GM23248 (cell line): Measurements from ENCODE around the gene NME8. TPM values are rescaled to one million over a fixed set of nuclear protein-coding genes. Genes with fewer than 3 reads are reported as not detected.

ENCODE experiments used
- DNase-seq: peaks from one replicate; pipeline ENCODE4 v3.0.0-alpha.2; 2015
- H2AFZ ChIP-seq: fragments of 200-600 bp; sonication (generic); 2 replicates; pipeline ENCODE4 v1.6.1; 2016; ENCODE audit warnings: antibody characterized with exemption
- H3F3A ChIP-seq: fragments of 200-600 bp; sonication (generic); 2 replicates; pipeline ENCODE4 v1.6.1; 2016; ENCODE audit warnings: mild to moderate bottlenecking, antibody characterized with exemption, mixed run types; ENCODE audit not compliant: insufficient read depth
- H3K27ac ChIP-seq: fragments of 200-600 bp; sonication (generic); 2 replicates; pipeline ENCODE4 v1.5.1; 2016; ENCODE audit warnings: mild to moderate bottlenecking
- H3K27me3 ChIP-seq: fragments of 200-600 bp; sonication (generic); replicated peaks from 2 replicates; pipeline ENCODE4 v1.6.1; 2016; ENCODE audit warnings: mild to moderate bottlenecking; ENCODE audit not compliant: insufficient read depth
- H3K36me3 ChIP-seq: fragments of 200-600 bp; sonication (generic); 2 replicates; pipeline ENCODE4 v1.6.1; 2016; ENCODE audit warnings: low read depth, mild to moderate bottlenecking
- H3K4me1 ChIP-seq: fragments of 200-600 bp; sonication (generic); 2 replicates; pipeline ENCODE4 v1.6.1; 2016; ENCODE audit warnings: mild to moderate bottlenecking; ENCODE audit not compliant: insufficient read depth
- H3K4me2 ChIP-seq: fragments of 200-600 bp; sonication (generic); one replicate; pipeline ENCODE4 v1.6.1; 2016; ENCODE audit warnings: mild to moderate bottlenecking; ENCODE audit not compliant: unreplicated experiment
- H3K4me3 ChIP-seq: fragments of 200-600 bp; sonication (generic); 2 replicates; pipeline ENCODE4 v1.5.1; 2016; ENCODE audit warnings: mild to moderate bottlenecking
- H3K79me2 ChIP-seq: fragments of 200-600 bp; sonication (generic); 2 replicates; pipeline ENCODE4 v1.6.1; 2016; ENCODE audit warnings: mild to moderate bottlenecking; ENCODE audit not compliant: insufficient read depth
- H3K9ac ChIP-seq: fragments of 200-600 bp; sonication (generic); 2 replicates; pipeline ENCODE4 v1.6.1; 2016; ENCODE audit warnings: mild to moderate bottlenecking
- H3K9me2 ChIP-seq: fragments of 200-600 bp; sonication (generic); 2 replicates; pipeline ENCODE4 v1.6.1; 2016; ENCODE audit warnings: mixed run types, mild to moderate bottlenecking, moderate library complexity; ENCODE audit not compliant: insufficient read depth
- H3K9me3 ChIP-seq: fragments of 200-600 bp; sonication (generic); one replicate; pipeline ENCODE4 v1.6.1; 2017; ENCODE audit warnings: low read depth
- H4K20me1 ChIP-seq: fragments of 200-600 bp; sonication (generic); 2 replicates; pipeline ENCODE4 v1.6.0; 2016; ENCODE audit not compliant: insufficient read depth
- EZH2 ChIP-seq: fragments of 200-600 bp; sonication (generic); IDR thresholded peaks from 2 replicates; pipeline ENCODE4 v1.6.1; 2018; ENCODE audit warnings: antibody characterized with exemption, mild to moderate bottlenecking; ENCODE audit not compliant: insufficient read depth, poor library complexity, severe bottlenecking
- EZH2phosphoT487 ChIP-seq: fragments of 200-600 bp; sonication (generic); IDR thresholded peaks from 2 replicates; pipeline ENCODE4 v1.6.1; 2018; ENCODE audit warnings: antibody characterized with exemption, moderate library complexity, mild to moderate bottlenecking, low read depth; ENCODE audit not compliant: insufficient read depth
- WGBS, 2 experiments: methylation state at CpG; one replicate each; pipeline ENCODE4 v1.1.6; 2015 to 2017; ENCODE audit warnings: low lambda C conversion rate in 2 of 2, low coverage in 1 of 2; ENCODE audit errors: missing lambda C conversion rate in 2 of 2; 5-methylcytosine and 5-hydroxymethylcytosine counted together
- in situ Hi-C: fragments of 300-500 bp; cut with MboI; formaldehyde crosslinking; loops from 2 replicates; pipeline ENCODE4 v1.15.0; 2020
- polyA plus RNA-seq: library from polyadenylated mRNA; unstranded; fragments of >200 nt; fragmentation: Nextera tagmentation; extraction: Ambion mirVana; gene quantifications from 2 replicates; pipeline ENCODE4 v1.2.1, GENCODE V29; 2016
- total RNA-seq: library from RNA; depleted of rRNA; stranded (reverse); fragments of >200 nt; shearing (Covaris generic); gene quantifications from 2 replicates; pipeline ENCODE4 v1.2.3, GENCODE V29; 2014

NME8 gene
- total and polyA plus RNA-seq, 2 experiments from 2014 or later = not detected

- Histone ChIP-seq H3K9me2 (no peaks in the 10 kb centered on the region), H3F3A (no peaks in the 10 kb centered on the region), H3K4me1 (no peaks in the 10 kb centered on the region), H3K79me2 (no peaks in the 10 kb centered on the region), H3K4me2 (peak overlapping the region; percentile 25), H3K4me3 (peak overlapping the region; percentile 61), H3K9ac (0 out of 2 replicates have a peak overlapping the region, but pooled peaks have one; percentile 1), H3K27me3 (peaks cover 29% of the 10 kb centered on the region), H3K27ac (no peak overlapping the region), H2AFZ (peak overlapping the region; percentile 35), H3K36me3 (no peaks in the 10 kb centered on the region), H4K20me1 (no peaks in the 10 kb centered on the region), H3K9me3 (no peaks in the 10 kb centered on the region)
- in situ Hi-C loops = loop anchor here (25.0 kb wide), 1 partner anchor 416 kb away; no protein-coding TSS in a partner anchor
- 4% methylated on average over 36 to 54 of the region's 63 CpGs for WGBS, 2 experiments
- peak; percentile 31 for DNase-seq
- TF ChIP-seq EZH2 (no peak), EZH2phosphoT487 (no peak)
These were observed 72.7 kb downstream of the NME8 start for GRCh38 chr7:37920849-37921805.

DNA sequence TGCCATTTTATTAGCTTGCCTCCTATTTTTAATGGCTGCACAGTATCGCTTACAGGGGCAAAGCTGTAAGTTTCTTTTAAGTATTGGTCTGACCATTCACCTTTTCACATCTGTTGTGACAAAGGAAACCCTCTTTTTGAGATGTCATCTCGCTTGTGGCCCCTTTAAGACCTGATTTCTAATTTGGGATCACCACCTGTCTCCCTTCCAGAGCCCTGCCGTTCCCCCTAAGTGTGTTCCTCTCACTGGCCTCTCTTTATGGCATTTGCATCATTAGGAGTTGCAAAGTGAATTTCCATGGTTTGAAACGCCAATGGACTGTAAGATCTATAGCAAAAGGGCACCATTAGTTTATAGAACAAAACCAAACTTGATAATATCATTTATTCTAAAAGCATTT, 73.5 kb downstream of the NME8 start:
- TF ChIP-seq EZH2phosphoT487 (no peak), EZH2 (no peak)
- in situ Hi-C loops = loop anchor here (25.0 kb wide), 1 partner anchor 415 kb away; no protein-coding TSS in a partner anchor
- no peak overlapping the region for H3K4me2 ChIP-seq
- no peak for DNase-seq
- no peaks in the 10 kb centered on the region for H3K79me2 ChIP-seq
- H3K4me3 ChIP-seq = no peak overlapping the region
- no peaks in the 10 kb centered on the region for H3K36me3 ChIP-seq
- no peak overlapping the region for H2AFZ ChIP-seq
- H3K27me3 ChIP-seq = peaks cover 23% of the 10 kb centered on the region
- H3K9me2 ChIP-seq = no peaks in the 10 kb centered on the region
- no peaks in the 10 kb centered on the region for H3K9me3 ChIP-seq
- no peak overlapping the region for H3K9ac ChIP-seq
- H3K27ac ChIP-seq = no peak overlapping the region
- H3F3A ChIP-seq = no peaks in the 10 kb centered on the region
- 20 to 24% methylated on average over 4 of the region's 4 CpGs for WGBS, 2 experiments
- no peaks in the 10 kb centered on the region for H3K4me1 ChIP-seq
- H4K20me1 ChIP-seq = no peaks in the 10 kb centered on the region

GRCh38 chr7:37923996-37924395, 75.6 kb downstream of the NME8 start:
- H3K9ac ChIP-seq = no peak overlapping the region
- H3K27ac ChIP-seq = no peak overlapping the region
- H4K20me1 ChIP-seq = no peaks in the 10 kb centered on the region
- no peak overlapping the region for H3K4me2 ChIP-seq
- H3F3A ChIP-seq = no peaks in the 10 kb centered on the region
- no peaks in the 10 kb centered on the region for H3K9me3 ChIP-seq
- no peaks in the 10 kb centered on the region for H3K79me2 ChIP-seq
- H3K27me3 ChIP-seq = peaks cover 12% of the 10 kb centered on the region; the same call in 1 of the 2 replicates
- H3K4me1 ChIP-seq = no peaks in the 10 kb centered on the region
- H3K9me2 ChIP-seq = no peaks in the 10 kb centered on the region
- DNase-seq = no peak
- in situ Hi-C loops = loop anchor here (25.0 kb wide), 1 partner anchor 413 kb away; no protein-coding TSS in a partner anchor
- 0% methylated on average over 1 of the region's 1 CpG for WGBS, 2 experiments
- H3K4me3 ChIP-seq = no peak overlapping the region
- TF ChIP-seq EZH2phosphoT487 = no peak
- no peak for TF ChIP-seq EZH2
- H2AFZ ChIP-seq = no peak overlapping the region
- H3K36me3 ChIP-seq = no peaks in the 10 kb centered on the region

GRCh38 chr7:37924491-37925041, 76.2 kb downstream of the NME8 start:
- no peak overlapping the region for H3K27ac ChIP-seq
- H3K9me2 ChIP-seq = no peaks in the 10 kb centered on the region
- in situ Hi-C loops = loop anchor here (25.0 kb wide), 1 partner anchor 413 kb away; no protein-coding TSS in a partner anchor

More at GRCh38 chr7:37924491-37925041, 76.2 kb downstream of the NME8 start:
- no peak overlapping the region for H3K4me2 ChIP-seq
- no peak for DNase-seq
- no peaks in the 10 kb centered on the region for H4K20me1 ChIP-seq
- H3K4me3 ChIP-seq = no peak overlapping the region
- H3K9ac ChIP-seq = no peak overlapping the region
- 27 to 30% methylated on average over 3 of the region's 3 CpGs for WGBS, 2 experiments
- no peak overlapping the region for H2AFZ ChIP-seq
- H3K4me1 ChIP-seq = no peaks in the 10 kb centered on the region
- no peaks in the 10 kb centered on the region for H3K79me2 ChIP-seq
- peaks cover 12% of the 10 kb centered on the region; the same call in 1 of the 2 replicates for H3K27me3 ChIP-seq
- H3F3A ChIP-seq = no peaks in the 10 kb centered on the region
- H3K36me3 ChIP-seq = no peaks in the 10 kb centered on the region
- no peaks in the 10 kb centered on the region for H3K9me3 ChIP-seq
- TF ChIP-seq EZH2 (no peak), EZH2phosphoT487 (no peak)
